Jurkat, Clone E6-1 (cell line): Measurements from ENCODE around the gene SCFD2.
A peak's percentile ranks its signal among the peaks of the same experiment; 100 is the strongest.

ENCODE experiments used
- DNase-seq: peaks from one replicate; pipeline ENCODE4 v3.0.0-alpha.2; 2011; ENCODE audit warnings: low read depth, low spot score
- H3K4me3 ChIP-seq: 2 replicates; pipeline ENCODE4 v1.5.1; 2011; ENCODE audit warnings: mild to moderate bottlenecking, low read length, control low read depth, moderate library complexity

The SCFD2 gene

DNA sequence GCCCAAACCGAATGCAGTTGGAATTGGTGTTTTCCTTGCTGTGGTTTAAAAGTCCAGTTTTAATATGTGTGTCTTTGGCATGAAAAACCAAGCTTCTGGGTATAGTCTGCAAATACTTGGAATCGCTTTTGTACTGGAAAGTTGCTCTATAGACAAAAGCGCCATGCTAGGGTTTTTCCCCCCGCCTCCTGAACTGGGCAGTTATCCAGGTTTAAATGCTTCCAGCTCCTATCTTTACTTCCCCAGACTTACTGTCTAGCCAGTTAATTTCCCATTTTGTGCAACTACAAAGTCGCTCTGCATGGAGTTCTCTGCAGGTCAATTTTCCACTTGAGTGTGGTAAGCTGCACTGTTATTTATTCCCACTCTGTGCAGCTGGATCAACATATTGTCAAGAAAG is 501.1 kb downstream of the SCFD2 start:
- no peak overlapping the region for H3K4me3 ChIP-seq
- DNase-seq: no peak

- DNase-seq: no peak
- no peak overlapping the region for H3K4me3 ChIP-seq
Measured at GRCh38 chr4:52863324-52863723, 502.5 kb downstream of the SCFD2 start.

- no peak for DNase-seq
- H3K4me3 ChIP-seq: no peak overlapping the region
Measured at GRCh38 chr4:52862639-52863161, 503.2 kb downstream of the SCFD2 start.

DNA sequence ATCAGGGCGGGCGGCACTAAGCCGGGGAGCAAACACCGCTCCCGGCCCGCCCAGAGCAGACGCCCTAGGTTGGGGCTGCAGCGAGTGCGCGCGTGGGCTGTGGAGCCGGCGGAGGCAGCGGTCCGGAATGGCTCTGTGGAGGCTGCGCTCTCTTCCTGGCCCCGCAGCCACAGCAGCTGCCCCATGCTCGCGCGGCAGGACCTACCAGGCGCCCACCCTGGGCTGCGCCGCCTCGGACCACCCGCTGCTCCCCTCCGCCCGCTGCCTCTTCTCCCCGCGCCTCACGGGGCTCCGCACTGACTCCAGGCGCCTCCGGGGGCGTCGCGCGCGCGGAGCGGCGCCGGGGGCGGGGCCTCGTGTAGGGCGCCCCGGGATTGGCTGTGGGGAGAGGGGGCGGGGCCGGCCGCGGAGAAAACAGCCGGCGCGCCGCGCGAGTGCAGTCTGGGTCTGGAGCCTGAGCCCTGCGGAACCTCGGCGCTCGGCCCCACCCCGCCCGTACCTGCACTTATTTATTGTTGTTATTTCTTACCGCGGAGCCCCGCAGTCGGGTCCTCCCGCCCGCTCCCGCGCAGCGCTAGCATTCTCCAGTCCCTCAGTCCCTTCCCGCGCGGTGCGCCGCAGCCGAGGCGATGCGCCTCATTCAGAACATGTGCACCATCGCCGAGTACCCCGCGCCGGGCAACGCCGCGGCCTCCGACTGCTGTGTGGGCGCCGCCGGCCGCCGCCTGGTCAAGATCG is 503.8 kb downstream of the SCFD2 start, which contains the start of gene RASL11B:
RASL11B (plus strand) TSS at position 439 of the 738 bp plus-strand sequence; CDS start at position 630, 191 bp downstream.
- H3K4me3 ChIP-seq: peak within 1 kb of the TSS; percentile 53
- DNase-seq: peak; percentile 40

GRCh38 chr4:52861171-52861823 is 504.6 kb downstream of the SCFD2 start:
- H3K4me3 ChIP-seq: peak overlapping the region; percentile 53
- peak; percentile 26 for DNase-seq

GRCh38 chr4:52860361-52860760 is 505.5 kb downstream of the SCFD2 start:
- DNase-seq: no peak
- no peak overlapping the region for H3K4me3 ChIP-seq

DNA sequence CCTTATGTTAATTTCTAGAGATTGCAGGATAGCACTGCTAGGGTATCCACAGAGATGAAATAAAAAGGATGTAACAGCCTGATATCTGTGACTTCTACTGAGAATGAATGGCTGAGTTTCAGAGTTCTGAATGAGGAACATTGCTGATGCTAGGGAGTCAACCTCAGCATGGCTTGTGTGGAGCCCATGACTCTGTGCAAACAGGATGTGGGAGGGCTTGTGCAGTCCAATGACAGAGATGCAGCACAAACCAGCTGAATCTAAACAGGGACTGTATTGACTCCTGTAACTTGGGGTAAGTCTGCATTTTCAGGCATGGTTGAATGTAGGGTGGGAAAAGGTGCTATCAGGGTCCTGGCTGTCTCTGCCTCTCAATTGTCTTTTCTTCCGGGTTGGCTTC is 509.1 kb downstream of the SCFD2 start:
- DNase-seq: peak; percentile 24
- no peak overlapping the region for H3K4me3 ChIP-seq

DNA sequence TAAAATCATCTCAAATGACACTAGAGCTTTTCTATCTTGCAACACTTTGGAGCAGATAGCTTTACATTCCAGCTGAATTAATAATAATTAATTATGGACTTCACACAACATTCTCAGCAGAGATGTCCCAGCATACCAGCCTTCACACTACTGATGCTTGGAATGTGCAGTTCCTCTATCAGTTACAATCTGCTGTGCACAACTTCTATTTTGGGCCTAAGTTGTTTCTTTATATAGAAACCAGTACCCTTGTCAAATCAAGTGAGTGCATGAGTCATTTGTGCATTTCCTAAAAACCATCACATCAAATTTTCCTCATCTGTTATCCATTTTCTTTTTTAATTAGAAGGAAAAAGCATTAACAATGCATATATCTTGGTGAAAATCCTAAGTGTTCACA is 512.5 kb downstream of the SCFD2 start:
- DNase-seq: no peak
- no peak overlapping the region for H3K4me3 ChIP-seq

DNA sequence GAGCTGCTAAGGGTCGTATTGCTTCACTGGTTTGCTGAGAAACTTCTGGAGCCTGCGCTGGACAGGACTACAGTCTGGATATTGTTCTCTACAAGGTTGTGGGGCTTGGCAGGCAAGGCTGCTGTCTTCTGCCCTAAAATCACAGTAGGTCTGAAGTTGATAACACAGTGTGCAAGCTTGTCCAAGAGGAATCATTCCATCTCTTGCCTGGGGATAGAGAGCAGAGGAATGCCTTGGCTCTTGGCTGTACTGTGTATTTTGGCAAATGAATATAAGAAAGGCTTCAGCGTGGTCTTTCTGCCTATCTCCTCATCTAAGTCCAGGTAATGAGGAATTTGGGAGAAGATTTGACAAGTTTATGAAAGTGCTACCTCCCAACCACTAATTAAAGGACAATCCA is 513.1 kb downstream of the SCFD2 start:
- no peak overlapping the region for H3K4me3 ChIP-seq
- no peak for DNase-seq

- H3K4me3 ChIP-seq: no peak overlapping the region
- no peak for DNase-seq
Measured at GRCh38 chr4:52852041-52852440, 513.8 kb downstream of the SCFD2 start.

- no peak overlapping the region for H3K4me3 ChIP-seq
- DNase-seq: no peak
Measured at GRCh38 chr4:52850406-52851124, 515.3 kb downstream of the SCFD2 start.

DNA sequence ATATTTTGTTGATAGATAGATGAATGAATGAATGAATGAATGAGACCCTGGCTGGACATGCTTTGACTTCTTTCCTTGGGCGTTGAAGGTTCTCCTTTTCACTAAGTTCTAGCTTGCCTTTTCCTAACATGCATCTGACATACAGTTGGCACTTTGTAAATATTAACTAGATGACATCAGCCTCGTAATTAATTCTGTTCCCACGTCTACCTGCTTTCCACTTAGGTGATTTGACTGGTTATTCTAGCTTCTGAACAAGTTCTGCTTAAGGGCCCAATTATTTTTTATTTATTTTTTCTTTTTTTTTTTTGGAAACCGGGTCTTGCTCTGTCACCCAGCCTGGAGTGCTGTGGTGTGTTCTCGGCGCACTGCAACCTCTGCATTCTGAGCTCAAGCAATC is 517.6 kb downstream of the SCFD2 start:
- H3K4me3 ChIP-seq: no peak overlapping the region
- no peak for DNase-seq

- DNase-seq: no peak
Measured at GRCh38 chr4:52846502-52846901, 519.4 kb downstream of the SCFD2 start.

GRCh38 chr4:52844596-52844995 is 521.3 kb downstream of the SCFD2 start:
- DNase-seq: no peak
- H3K4me3 ChIP-seq: no peak overlapping the region

More at GRCh38 chr4:52846502-52846901, 519.4 kb downstream of the SCFD2 start:
- no peak overlapping the region for H3K4me3 ChIP-seq

- no peak for DNase-seq
Measured at GRCh38 chr4:52843958-52844357, 521.9 kb downstream of the SCFD2 start.

DNA sequence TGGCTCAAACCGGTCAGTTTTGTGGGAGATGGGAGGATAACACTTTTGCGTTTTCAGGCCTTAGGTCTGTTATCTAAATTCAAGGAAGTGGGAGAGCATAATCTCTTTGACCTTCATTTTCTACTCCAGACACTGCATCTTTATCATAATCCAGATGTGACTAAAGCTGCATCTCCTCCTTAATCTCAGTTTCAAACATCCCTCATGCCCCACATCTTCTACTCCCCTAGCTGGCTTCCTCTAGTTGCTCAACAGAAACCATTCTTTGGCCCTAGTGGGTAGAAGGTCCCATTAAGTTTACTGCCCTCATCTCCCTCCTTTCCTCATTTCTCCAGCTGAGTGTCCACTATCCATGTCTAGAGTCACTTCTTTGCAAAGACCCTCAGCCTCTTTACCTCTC is 522.5 kb downstream of the SCFD2 start:
- H3K4me3 ChIP-seq: no peak overlapping the region

More at GRCh38 chr4:52843958-52844357, 521.9 kb downstream of the SCFD2 start:
- no peak overlapping the region for H3K4me3 ChIP-seq

DNA sequence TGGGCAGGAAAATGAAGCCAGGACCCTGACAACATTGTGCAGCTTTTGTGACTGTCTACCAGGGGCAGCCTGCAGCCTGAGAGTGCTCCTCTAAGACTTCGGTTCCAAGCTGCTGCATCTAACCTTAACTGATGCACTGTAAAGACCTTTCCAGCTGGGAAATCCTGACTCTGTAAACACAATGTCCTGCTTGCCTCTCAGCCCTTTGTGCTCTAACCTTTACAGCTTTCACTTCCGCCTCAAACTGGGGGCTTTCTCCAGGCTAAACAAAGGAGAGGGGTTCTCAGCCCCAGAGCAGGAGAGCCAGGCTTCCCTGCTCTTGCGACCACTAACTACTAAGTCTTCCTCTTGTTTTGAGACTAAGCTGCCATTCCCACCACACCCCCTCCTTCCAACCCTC is 523.1 kb downstream of the SCFD2 start:
- H3K4me3 ChIP-seq: no peak overlapping the region
- no peak for DNase-seq

More for the DNA sequence above, 522.5 kb downstream of the SCFD2 start:
- DNase-seq: no peak

GRCh38 chr4:52841682-52842456 is 524.0 kb downstream of the SCFD2 start:
- no peak overlapping the region for H3K4me3 ChIP-seq
- DNase-seq: no peak
